HEK293 (cell line): ENCODE results near the gene DCX.

Experiments
- SALL2 ChIP-seq: fragments of 450-650 bp; formaldehyde crosslinking; IDR thresholded peaks from 2 replicates; pipeline ENCODE4 v1.5.0; 2017; ENCODE audit warnings: missing biosample characterization, mild to moderate bottlenecking, missing genetic modification characterization, borderline replicate concordance
- ZNF133 ChIP-seq: fragments of 450-650 bp; formaldehyde crosslinking; IDR thresholded peaks from 2 replicates; pipeline ENCODE4 v1.5.1; 2016; ENCODE audit warnings: missing biosample characterization, missing genetic modification characterization
- ZNF221 ChIP-seq: fragments of 450-650 bp; formaldehyde crosslinking; IDR thresholded peaks from 2 replicates; pipeline ENCODE4 v1.5.1; 2017; ENCODE audit warnings: missing biosample characterization, missing genetic modification characterization, borderline replicate concordance
- ZNF416 ChIP-seq: fragments of 450-650 bp; formaldehyde crosslinking; IDR thresholded peaks from 2 replicates; pipeline ENCODE4 v1.5.1; 2016; ENCODE audit warnings: missing biosample characterization, missing genetic modification characterization
- ZNF521 ChIP-seq: fragments of 450-650 bp; formaldehyde crosslinking; IDR thresholded peaks from 2 replicates; pipeline ENCODE4 v1.5.1; 2017; ENCODE audit warnings: missing biosample characterization, mild to moderate bottlenecking, missing genetic modification characterization
- ZNF549 ChIP-seq: fragments of 450-650 bp; IDR thresholded peaks from 2 replicates; pipeline ENCODE4 v1.5.1; 2018; ENCODE audit warnings: missing biosample characterization, missing genetic modification characterization, mild to moderate bottlenecking, inconsistent platforms, moderate library complexity
- ZNF561 ChIP-seq: fragments of 450-650 bp; IDR thresholded peaks from 2 replicates; pipeline ENCODE4 v1.5.1; 2018; ENCODE audit warnings: missing biosample characterization, missing genetic modification characterization, borderline replicate concordance
- ZNF777 ChIP-seq: fragments of 450-650 bp; formaldehyde crosslinking; IDR thresholded peaks from 2 replicates; pipeline ENCODE4 v1.5.1; 2017; ENCODE audit warnings: missing biosample characterization, missing genetic modification characterization, borderline replicate concordance
- ZXDB ChIP-seq: fragments of 450-650 bp; formaldehyde crosslinking; IDR thresholded peaks from 2 replicates; pipeline ENCODE4 v1.5.1; 2016; ENCODE audit warnings: missing biosample characterization, missing genetic modification characterization
- TF ChIP-seq, protein P1 (sequence below): fragments of 450-650 bp; formaldehyde crosslinking; IDR thresholded peaks from 2 replicates; pipeline ENCODE4 v1.5.1; 2016; ENCODE audit warnings: missing biosample characterization, missing genetic modification characterization
- TF ChIP-seq, protein P2 (sequence below): fragments of 450-650 bp; formaldehyde crosslinking; IDR thresholded peaks from 2 replicates; pipeline ENCODE4 v1.5.1; 2016; ENCODE audit warnings: missing biosample characterization, missing genetic modification characterization
- TF ChIP-seq, protein P3 (sequence below): fragments of 450-650 bp; formaldehyde crosslinking; IDR thresholded peaks from 2 replicates; pipeline ENCODE4 v1.5.1; 2016; ENCODE audit warnings: missing biosample characterization, missing genetic modification characterization, low read depth
- TF ChIP-seq, protein P4 (sequence below): fragments of 450-650 bp; formaldehyde crosslinking; IDR thresholded peaks from 2 replicates; pipeline ENCODE4 v1.5.1; 2016; ENCODE audit warnings: missing biosample characterization, missing genetic modification characterization

DNA sequence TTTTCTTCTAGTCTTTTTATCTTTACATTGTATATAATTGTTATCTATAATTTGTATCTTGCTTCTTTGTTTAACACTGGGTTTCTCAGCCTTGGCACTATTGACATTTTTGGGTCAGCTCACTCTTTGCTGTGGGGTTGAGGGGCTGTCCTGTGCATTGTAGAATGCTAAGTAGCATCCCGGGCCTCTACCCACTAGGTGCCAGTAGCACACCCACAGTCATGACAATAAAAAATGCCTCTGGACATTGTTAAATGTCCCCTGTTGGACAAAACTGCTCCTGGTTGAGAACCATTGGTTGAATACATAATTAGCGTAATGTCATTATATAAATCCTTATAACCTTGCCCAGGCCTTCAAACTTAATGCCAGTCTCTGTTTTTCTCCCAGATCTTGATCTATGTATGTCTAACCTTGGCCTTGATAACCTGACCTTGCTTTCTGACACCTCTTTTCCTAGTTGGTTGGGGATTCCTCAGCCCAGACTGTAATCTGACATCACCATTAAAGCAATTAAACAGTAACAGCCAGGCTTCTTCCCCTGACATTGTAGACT lies 46.1 kb downstream of the DCX start:
- TF ChIP-seq ZNF133 (tag by site-specific recombination) = no peak
- no peak for TF ChIP-seq ZNF221
- no peak for TF ChIP-seq ZXDB (tag by site-specific recombination)
- TF ChIP-seq, protein P1, sequence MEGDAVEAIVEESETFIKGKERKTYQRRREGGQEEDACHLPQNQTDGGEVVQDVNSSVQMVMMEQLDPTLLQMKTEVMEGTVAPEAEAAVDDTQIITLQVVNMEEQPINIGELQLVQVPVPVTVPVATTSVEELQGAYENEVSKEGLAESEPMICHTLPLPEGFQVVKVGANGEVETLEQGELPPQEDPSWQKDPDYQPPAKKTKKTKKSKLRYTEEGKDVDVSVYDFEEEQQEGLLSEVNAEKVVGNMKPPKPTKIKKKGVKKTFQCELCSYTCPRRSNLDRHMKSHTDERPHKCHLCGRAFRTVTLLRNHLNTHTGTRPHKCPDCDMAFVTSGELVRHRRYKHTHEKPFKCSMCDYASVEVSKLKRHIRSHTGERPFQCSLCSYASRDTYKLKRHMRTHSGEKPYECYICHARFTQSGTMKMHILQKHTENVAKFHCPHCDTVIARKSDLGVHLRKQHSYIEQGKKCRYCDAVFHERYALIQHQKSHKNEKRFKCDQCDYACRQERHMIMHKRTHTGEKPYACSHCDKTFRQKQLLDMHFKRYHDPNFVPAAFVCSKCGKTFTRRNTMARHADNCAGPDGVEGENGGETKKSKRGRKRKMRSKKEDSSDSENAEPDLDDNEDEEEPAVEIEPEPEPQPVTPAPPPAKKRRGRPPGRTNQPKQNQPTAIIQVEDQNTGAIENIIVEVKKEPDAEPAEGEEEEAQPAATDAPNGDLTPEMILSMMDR = no peak
- no peak for TF ChIP-seq ZNF416 (tag by site-specific recombination)
- TF ChIP-seq SALL2 (tag by site-specific recombination) = no peak
- TF ChIP-seq ZNF561 (tag by site-specific recombination) = no peak
- TF ChIP-seq, protein P2, sequence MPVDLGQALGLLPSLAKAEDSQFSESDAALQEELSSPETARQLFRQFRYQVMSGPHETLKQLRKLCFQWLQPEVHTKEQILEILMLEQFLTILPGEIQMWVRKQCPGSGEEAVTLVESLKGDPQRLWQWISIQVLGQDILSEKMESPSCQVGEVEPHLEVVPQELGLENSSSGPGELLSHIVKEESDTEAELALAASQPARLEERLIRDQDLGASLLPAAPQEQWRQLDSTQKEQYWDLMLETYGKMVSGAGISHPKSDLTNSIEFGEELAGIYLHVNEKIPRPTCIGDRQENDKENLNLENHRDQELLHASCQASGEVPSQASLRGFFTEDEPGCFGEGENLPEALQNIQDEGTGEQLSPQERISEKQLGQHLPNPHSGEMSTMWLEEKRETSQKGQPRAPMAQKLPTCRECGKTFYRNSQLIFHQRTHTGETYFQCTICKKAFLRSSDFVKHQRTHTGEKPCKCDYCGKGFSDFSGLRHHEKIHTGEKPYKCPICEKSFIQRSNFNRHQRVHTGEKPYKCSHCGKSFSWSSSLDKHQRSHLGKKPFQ = no peak
- TF ChIP-seq ZNF521 (tag by site-specific recombination) = no peak
- no peak for TF ChIP-seq ZNF549
- TF ChIP-seq, protein P3, sequence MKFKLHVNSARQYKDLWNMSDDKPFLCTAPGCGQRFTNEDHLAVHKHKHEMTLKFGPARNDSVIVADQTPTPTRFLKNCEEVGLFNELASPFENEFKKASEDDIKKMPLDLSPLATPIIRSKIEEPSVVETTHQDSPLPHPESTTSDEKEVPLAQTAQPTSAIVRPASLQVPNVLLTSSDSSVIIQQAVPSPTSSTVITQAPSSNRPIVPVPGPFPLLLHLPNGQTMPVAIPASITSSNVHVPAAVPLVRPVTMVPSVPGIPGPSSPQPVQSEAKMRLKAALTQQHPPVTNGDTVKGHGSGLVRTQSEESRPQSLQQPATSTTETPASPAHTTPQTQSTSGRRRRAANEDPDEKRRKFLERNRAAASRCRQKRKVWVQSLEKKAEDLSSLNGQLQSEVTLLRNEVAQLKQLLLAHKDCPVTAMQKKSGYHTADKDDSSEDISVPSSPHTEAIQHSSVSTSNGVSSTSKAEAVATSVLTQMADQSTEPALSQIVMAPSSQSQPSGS (tag by site-specific recombination) = no peak
- TF ChIP-seq, protein P4, sequence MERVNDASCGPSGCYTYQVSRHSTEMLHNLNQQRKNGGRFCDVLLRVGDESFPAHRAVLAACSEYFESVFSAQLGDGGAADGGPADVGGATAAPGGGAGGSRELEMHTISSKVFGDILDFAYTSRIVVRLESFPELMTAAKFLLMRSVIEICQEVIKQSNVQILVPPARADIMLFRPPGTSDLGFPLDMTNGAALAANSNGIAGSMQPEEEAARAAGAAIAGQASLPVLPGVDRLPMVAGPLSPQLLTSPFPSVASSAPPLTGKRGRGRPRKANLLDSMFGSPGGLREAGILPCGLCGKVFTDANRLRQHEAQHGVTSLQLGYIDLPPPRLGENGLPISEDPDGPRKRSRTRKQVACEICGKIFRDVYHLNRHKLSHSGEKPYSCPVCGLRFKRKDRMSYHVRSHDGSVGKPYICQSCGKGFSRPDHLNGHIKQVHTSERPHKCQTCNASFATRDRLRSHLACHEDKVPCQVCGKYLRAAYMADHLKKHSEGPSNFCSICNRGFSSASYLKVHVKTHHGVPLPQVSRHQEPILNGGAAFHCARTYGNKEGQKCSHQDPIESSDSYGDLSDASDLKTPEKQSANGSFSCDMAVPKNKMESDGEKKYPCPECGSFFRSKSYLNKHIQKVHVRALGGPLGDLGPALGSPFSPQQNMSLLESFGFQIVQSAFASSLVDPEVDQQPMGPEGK (tag by site-specific recombination) = no peak
- no peak for TF ChIP-seq ZNF777 (tag by site-specific recombination)
